ENCODE measurements around the gene TMEM156. TPM values are rescaled to one million over a fixed set of nuclear protein-coding genes. Genes with fewer than 3 reads are reported as not detected.

The TMEM156 gene
- total and polyA plus RNA-seq, 2 donors, result 15.0 to 23.7 TPM

GRCh38 chr4:39046249-39046648 lies 14.0 kb upstream of the TMEM156 start:
- Histone ChIP-seq H3K36me3 (ENCODE audit: control insufficient read depth in 2 of 2, insufficient read depth in 2 of 2, low read length in 1 of 2) (no peaks in the 10 kb centered on the region), H3K4me1 (ENCODE audit: control insufficient read depth in 2 of 2, insufficient read depth in 2 of 2, low read length in 2 of 2) (peaks cover 4 to 19% of the 10 kb centered on the region in 2 donors), H3K27me3 (ENCODE audit: control insufficient read depth in 2 of 2, insufficient read depth in 1 of 2, low read length in 1 of 2) (peaks cover 0 to 4% of the 10 kb centered on the region in 2 donors), H3K27ac (ENCODE audit: low read depth in 1 of 2, low read length in 1 of 2) (no peak overlapping the region), H3K9me3 (ENCODE audit: control insufficient read depth in 2 of 2, insufficient read depth in 1 of 2, low read length in 1 of 2) (no peaks in the 10 kb centered on the region), H3K4me3 (ENCODE audit: low read length in 2 of 2) (no peak overlapping the region)
- 98% methylated on average over 8 of the region's 8 CpGs for WGBS
- peak in 1 of 9 donors; percentile 21 for DNase-seq (ENCODE audit: low read depth in 6 of 9, low spot score in 9 of 9)

GRCh38 chr4:39045827-39046221 lies 13.6 kb upstream of the TMEM156 start:
- 50% methylated on average over 3 of the region's 3 CpGs for WGBS
- Histone ChIP-seq H3K9me3 (ENCODE audit: control insufficient read depth in 2 of 2, insufficient read depth in 1 of 2, low read length in 1 of 2) (no peaks in the 10 kb centered on the region), H3K4me3 (ENCODE audit: low read length in 2 of 2) (peak overlapping the region; percentile 47 to 81), H3K27ac (ENCODE audit: low read depth in 1 of 2, low read length in 1 of 2) (no peak overlapping the region), H3K4me1 (ENCODE audit: control insufficient read depth in 2 of 2, insufficient read depth in 2 of 2, low read length in 2 of 2) (peaks cover 4 to 19% of the 10 kb centered on the region in 2 donors), H3K27me3 (ENCODE audit: control insufficient read depth in 2 of 2, insufficient read depth in 1 of 2, low read length in 1 of 2) (peaks cover 0 to 4% of the 10 kb centered on the region in 2 donors), H3K36me3 (ENCODE audit: control insufficient read depth in 2 of 2, insufficient read depth in 2 of 2, low read length in 1 of 2) (no peaks in the 10 kb centered on the region)
- DNase-seq (ENCODE audit: low read depth in 6 of 9, low spot score in 9 of 9), result no peak

GRCh38 chr4:39044956-39045826 lies 13.0 kb upstream of the TMEM156 start:
- WGBS, result under 1% methylated on average over 82 of the region's 82 CpGs
- Histone ChIP-seq H3K4me1 (ENCODE audit: control insufficient read depth in 2 of 2, insufficient read depth in 2 of 2, low read length in 2 of 2) (peaks cover 4 to 19% of the 10 kb centered on the region in 2 donors), H3K36me3 (ENCODE audit: control insufficient read depth in 2 of 2, insufficient read depth in 2 of 2, low read length in 1 of 2) (no peaks in the 10 kb centered on the region), H3K27ac (ENCODE audit: low read depth in 1 of 2, low read length in 1 of 2) (peak overlapping the region; percentile 68 to 89), H3K4me3 (ENCODE audit: low read length in 2 of 2) (peak overlapping the region; percentile 56 to 81), H3K9me3 (ENCODE audit: control insufficient read depth in 2 of 2, insufficient read depth in 1 of 2, low read length in 1 of 2) (no peaks in the 10 kb centered on the region), H3K27me3 (ENCODE audit: control insufficient read depth in 2 of 2, insufficient read depth in 1 of 2, low read length in 1 of 2) (peaks cover 0 to 4% of the 10 kb centered on the region in 2 donors)
- peak in 2 of 9 donors; percentile 37 to 47 for DNase-seq (ENCODE audit: low read depth in 6 of 9, low spot score in 9 of 9)

- Histone ChIP-seq H3K4me3 (ENCODE audit: low read length in 2 of 2) (peak overlapping the region; percentile 56 to 81), H3K27me3 (ENCODE audit: control insufficient read depth in 2 of 2, insufficient read depth in 1 of 2, low read length in 1 of 2) (peaks cover 0 to 4% of the 10 kb centered on the region in 2 donors), H3K9me3 (ENCODE audit: control insufficient read depth in 2 of 2, insufficient read depth in 1 of 2, low read length in 1 of 2) (no peaks in the 10 kb centered on the region), H3K4me1 (ENCODE audit: control insufficient read depth in 2 of 2, insufficient read depth in 2 of 2, low read length in 2 of 2) (peaks cover 4 to 19% of the 10 kb centered on the region in 2 donors), H3K27ac (ENCODE audit: low read depth in 1 of 2, low read length in 1 of 2) (peak overlapping the region; percentile 58 to 89), H3K36me3 (ENCODE audit: control insufficient read depth in 2 of 2, insufficient read depth in 2 of 2, low read length in 1 of 2) (no peaks in the 10 kb centered on the region)
- DNase-seq (ENCODE audit: low read depth in 6 of 9, low spot score in 9 of 9), result peak in 7 of 9 donors; percentile 57 to 87 (median 76)
- under 1% methylated on average over 53 of the region's 54 CpGs for WGBS
These were observed 12.3 kb upstream of the TMEM156 start for GRCh38 chr4:39044364-39044955.

GRCh38 chr4:39043861-39044363 lies 11.7 kb upstream of the TMEM156 start:
- Histone ChIP-seq H3K4me1 (ENCODE audit: control insufficient read depth in 2 of 2, insufficient read depth in 2 of 2, low read length in 2 of 2) (peaks cover 4 to 19% of the 10 kb centered on the region in 2 donors), H3K36me3 (ENCODE audit: control insufficient read depth in 2 of 2, insufficient read depth in 2 of 2, low read length in 1 of 2) (no peaks in the 10 kb centered on the region), H3K9me3 (ENCODE audit: control insufficient read depth in 2 of 2, insufficient read depth in 1 of 2, low read length in 1 of 2) (no peaks in the 10 kb centered on the region), H3K4me3 (ENCODE audit: low read length in 2 of 2) (peak overlapping the region; percentile 56 to 81), H3K27ac (ENCODE audit: low read depth in 1 of 2, low read length in 1 of 2) (peak overlapping the region; percentile 58 to 89), H3K27me3 (ENCODE audit: control insufficient read depth in 2 of 2, insufficient read depth in 1 of 2, low read length in 1 of 2) (peaks cover 0 to 4% of the 10 kb centered on the region in 2 donors)
- peak in 1 of 9 donors; percentile 25 for DNase-seq (ENCODE audit: low read depth in 6 of 9, low spot score in 9 of 9)
- WGBS, result 7% methylated on average over 8 of the region's 8 CpGs

- Histone ChIP-seq H3K27ac (ENCODE audit: low read depth in 1 of 2, low read length in 1 of 2) (peak overlapping the region in 1 of 2 donors; percentile 58), H3K36me3 (ENCODE audit: control insufficient read depth in 2 of 2, insufficient read depth in 2 of 2, low read length in 1 of 2) (no peaks in the 10 kb centered on the region), H3K9me3 (ENCODE audit: control insufficient read depth in 2 of 2, insufficient read depth in 1 of 2, low read length in 1 of 2) (no peaks in the 10 kb centered on the region), H3K4me3 (ENCODE audit: low read length in 2 of 2) (peak overlapping the region; percentile 56 to 81), H3K27me3 (ENCODE audit: control insufficient read depth in 2 of 2, insufficient read depth in 1 of 2, low read length in 1 of 2) (peaks cover 0 to 4% of the 10 kb centered on the region in 2 donors), H3K4me1 (ENCODE audit: control insufficient read depth in 2 of 2, insufficient read depth in 2 of 2, low read length in 2 of 2) (peaks cover 4 to 19% of the 10 kb centered on the region in 2 donors)
- 90% methylated on average over 10 of the region's 10 CpGs for WGBS
- no peak for DNase-seq (ENCODE audit: low read depth in 6 of 9, low spot score in 9 of 9)
These were observed 11.1 kb upstream of the TMEM156 start for GRCh38 chr4:39043058-39043860.

- no peak overlapping the region for H3K27ac ChIP-seq (ENCODE audit: low read depth in 1 of 2, low read length in 1 of 2)
- no peak for DNase-seq (ENCODE audit: low read depth in 6 of 9, low spot score in 9 of 9)
- peaks cover 4 to 22% of the 10 kb centered on the region in 2 donors for H3K4me1 ChIP-seq (ENCODE audit: control insufficient read depth in 2 of 2, insufficient read depth in 2 of 2, low read length in 2 of 2)
- 97% methylated on average over 1 of the region's 1 CpG for WGBS
- no peak overlapping the region for H3K4me3 ChIP-seq (ENCODE audit: low read length in 2 of 2)
- no peaks in the 10 kb centered on the region for H3K36me3 ChIP-seq (ENCODE audit: control insufficient read depth in 2 of 2, insufficient read depth in 2 of 2, low read length in 1 of 2)
- peaks cover 0 to 4% of the 10 kb centered on the region in 2 donors for H3K27me3 ChIP-seq (ENCODE audit: control insufficient read depth in 2 of 2, insufficient read depth in 1 of 2, low read length in 1 of 2)
- H3K9me3 ChIP-seq (ENCODE audit: control insufficient read depth in 2 of 2, insufficient read depth in 1 of 2, low read length in 1 of 2), result no peaks in the 10 kb centered on the region
These were observed 10.2 kb upstream of the TMEM156 start for GRCh38 chr4:39042366-39042765.

GRCh38 chr4:39039108-39039507 lies 6.9 kb upstream of the TMEM156 start:
- WGBS, result 97% methylated on average over 3 of the region's 3 CpGs
- H3K27me3 ChIP-seq (ENCODE audit: control insufficient read depth in 2 of 2, insufficient read depth in 1 of 2, low read length in 1 of 2), result no peaks in the 10 kb centered on the region

More at GRCh38 chr4:39039108-39039507, 6.9 kb upstream of the TMEM156 start:
- no peaks in the 10 kb centered on the region for H3K9me3 ChIP-seq (ENCODE audit: control insufficient read depth in 2 of 2, insufficient read depth in 1 of 2, low read length in 1 of 2)
- DNase-seq (ENCODE audit: low read depth in 6 of 9, low spot score in 9 of 9), result no peak
- H3K4me3 ChIP-seq (ENCODE audit: low read length in 2 of 2), result no peak overlapping the region
- H3K36me3 ChIP-seq (ENCODE audit: control insufficient read depth in 2 of 2, insufficient read depth in 2 of 2, low read length in 1 of 2), result no peaks in the 10 kb centered on the region
- no peak overlapping the region for H3K27ac ChIP-seq (ENCODE audit: low read depth in 1 of 2, low read length in 1 of 2)
- peaks cover 4 to 22% of the 10 kb centered on the region in 2 donors for H3K4me1 ChIP-seq (ENCODE audit: control insufficient read depth in 2 of 2, insufficient read depth in 2 of 2, low read length in 2 of 2)
